Nephron (organoid): Measurements from ENCODE around the gene BSG.
A peak's percentile ranks its signal among the peaks of the same experiment; 100 is the strongest.

Experiments used
- H3K27ac Mint-ChIP-seq, 3 experiments: 2 replicates each; pipeline ENCODE4 v1.8.0; 2020; ENCODE audit warnings: mixed read lengths in 3 of 3, mild to moderate bottlenecking in 2 of 3, moderate library complexity in 1 of 3
- H3K27me3 Mint-ChIP-seq: 2 replicates; pipeline ENCODE4 v1.8.0; 2021; ENCODE audit warnings: low read depth, mild to moderate bottlenecking, moderate library complexity, mixed read lengths
- H3K36me3 Mint-ChIP-seq: 2 replicates; pipeline ENCODE4 v1.8.0; 2020; ENCODE audit warnings: low read depth, mixed read lengths
- H3K4me1 Mint-ChIP-seq: 2 replicates; pipeline ENCODE4 v1.8.0; 2020; ENCODE audit warnings: mixed read lengths
- H3K4me3 Mint-ChIP-seq, 3 experiments: 2 replicates each; pipeline ENCODE4 v1.8.0; 2020; ENCODE audit warnings: mild to moderate bottlenecking in 3 of 3, mixed read lengths in 3 of 3, moderate library complexity in 2 of 3
- H3K9me3 Mint-ChIP-seq: 2 replicates; pipeline ENCODE4 v1.8.0; 2020; ENCODE audit warnings: mixed read lengths
- TF ChIP-seq, protein P1 (sequence below), 3 experiments: fragments of 200-600 bp; sonication (generic); IDR thresholded peaks; one replicate each; pipeline ENCODE4 v1.5.0; 2021; ENCODE audit warnings: antibody characterized with exemption in 3 of 3; ENCODE audit not compliant: unreplicated experiment in 3 of 3

The BSG gene

DNA sequence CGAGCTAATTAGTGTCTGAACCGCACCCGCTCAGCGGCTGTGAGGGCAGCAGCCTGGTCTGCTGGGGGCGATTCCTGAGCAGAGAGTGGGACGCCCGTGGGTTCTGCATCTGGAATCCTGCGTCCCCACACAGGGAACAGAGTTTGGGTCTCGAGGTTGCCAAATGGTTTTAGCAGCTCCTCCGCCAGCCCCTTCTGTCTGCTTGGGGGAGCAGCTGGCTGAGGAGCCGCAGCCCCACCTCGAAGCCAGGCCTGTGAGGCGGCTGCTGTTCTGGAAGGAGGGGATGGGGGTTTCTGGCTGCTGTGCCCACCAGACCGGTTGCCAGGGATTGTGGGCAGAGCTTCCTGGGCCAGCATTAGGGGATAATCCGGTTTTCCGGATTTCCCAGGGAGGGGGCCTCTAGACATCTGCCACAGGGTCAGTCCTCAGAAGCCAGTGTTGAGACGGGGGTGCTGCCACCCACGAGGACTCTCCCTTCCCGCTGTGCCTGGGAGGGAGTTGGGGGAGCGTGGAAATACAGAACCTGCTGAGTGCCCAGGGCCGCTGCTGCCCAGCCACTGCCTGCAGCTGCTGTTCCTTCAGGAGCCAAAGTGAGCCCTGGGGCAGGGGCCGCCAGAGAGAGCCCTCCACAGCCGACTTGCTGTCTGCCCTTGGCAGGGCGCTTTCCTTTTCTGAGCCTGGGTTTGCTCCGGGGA, 38.9 kb upstream of the BSG start:
- peak overlapping the region; percentile 85 to 99 (median 95) for H3K4me3 Mint-ChIP-seq
- H3K4me1 Mint-ChIP-seq, result peaks cover 9% of the 10 kb centered on the region
- H3K36me3 Mint-ChIP-seq, result peaks cover 9% of the 10 kb centered on the region
- no peaks in the 10 kb centered on the region for H3K27me3 Mint-ChIP-seq
- TF ChIP-seq, protein P1, sequence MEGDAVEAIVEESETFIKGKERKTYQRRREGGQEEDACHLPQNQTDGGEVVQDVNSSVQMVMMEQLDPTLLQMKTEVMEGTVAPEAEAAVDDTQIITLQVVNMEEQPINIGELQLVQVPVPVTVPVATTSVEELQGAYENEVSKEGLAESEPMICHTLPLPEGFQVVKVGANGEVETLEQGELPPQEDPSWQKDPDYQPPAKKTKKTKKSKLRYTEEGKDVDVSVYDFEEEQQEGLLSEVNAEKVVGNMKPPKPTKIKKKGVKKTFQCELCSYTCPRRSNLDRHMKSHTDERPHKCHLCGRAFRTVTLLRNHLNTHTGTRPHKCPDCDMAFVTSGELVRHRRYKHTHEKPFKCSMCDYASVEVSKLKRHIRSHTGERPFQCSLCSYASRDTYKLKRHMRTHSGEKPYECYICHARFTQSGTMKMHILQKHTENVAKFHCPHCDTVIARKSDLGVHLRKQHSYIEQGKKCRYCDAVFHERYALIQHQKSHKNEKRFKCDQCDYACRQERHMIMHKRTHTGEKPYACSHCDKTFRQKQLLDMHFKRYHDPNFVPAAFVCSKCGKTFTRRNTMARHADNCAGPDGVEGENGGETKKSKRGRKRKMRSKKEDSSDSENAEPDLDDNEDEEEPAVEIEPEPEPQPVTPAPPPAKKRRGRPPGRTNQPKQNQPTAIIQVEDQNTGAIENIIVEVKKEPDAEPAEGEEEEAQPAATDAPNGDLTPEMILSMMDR (IDR thresholded peaks at IDR 0.05; ENCODE audit: unreplicated experiment in 3 of 3), result no peak
- no peaks in the 10 kb centered on the region for H3K9me3 Mint-ChIP-seq
- peak overlapping the region; percentile 26 to 97 (median 95) for H3K27ac Mint-ChIP-seq

DNA sequence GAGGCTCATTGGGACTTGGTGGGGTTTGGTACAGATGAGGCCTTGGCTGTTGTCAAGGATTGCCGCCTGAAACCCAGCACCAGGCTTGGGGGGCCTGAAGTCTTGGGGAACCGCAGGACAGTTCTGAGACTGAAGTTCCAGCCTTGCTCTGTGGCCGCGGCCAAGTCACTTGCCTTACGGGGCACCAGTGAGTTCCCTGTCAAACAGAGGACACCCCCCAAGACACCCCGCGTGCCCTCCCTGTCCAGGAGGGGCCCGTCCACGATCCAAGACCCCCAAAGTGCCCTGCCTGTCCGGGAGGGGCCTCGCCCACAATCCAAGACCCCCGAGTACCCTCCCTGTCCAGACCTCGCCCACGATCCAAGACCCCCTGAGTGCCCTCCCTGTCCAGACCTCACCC, 38.3 kb upstream of the BSG start:
- Mint-ChIP-seq H3K27ac (no peak overlapping the region), H3K4me1 (peaks cover 9% of the 10 kb centered on the region), H3K9me3 (no peaks in the 10 kb centered on the region), H3K4me3 (peak overlapping the region; percentile 85 to 99 (median 95)), H3K27me3 (no peaks in the 10 kb centered on the region), H3K36me3 (peaks cover 15% of the 10 kb centered on the region)
- TF ChIP-seq, protein P1 (IDR thresholded peaks at IDR 0.05; ENCODE audit: unreplicated experiment in 3 of 3), result no peak

DNA sequence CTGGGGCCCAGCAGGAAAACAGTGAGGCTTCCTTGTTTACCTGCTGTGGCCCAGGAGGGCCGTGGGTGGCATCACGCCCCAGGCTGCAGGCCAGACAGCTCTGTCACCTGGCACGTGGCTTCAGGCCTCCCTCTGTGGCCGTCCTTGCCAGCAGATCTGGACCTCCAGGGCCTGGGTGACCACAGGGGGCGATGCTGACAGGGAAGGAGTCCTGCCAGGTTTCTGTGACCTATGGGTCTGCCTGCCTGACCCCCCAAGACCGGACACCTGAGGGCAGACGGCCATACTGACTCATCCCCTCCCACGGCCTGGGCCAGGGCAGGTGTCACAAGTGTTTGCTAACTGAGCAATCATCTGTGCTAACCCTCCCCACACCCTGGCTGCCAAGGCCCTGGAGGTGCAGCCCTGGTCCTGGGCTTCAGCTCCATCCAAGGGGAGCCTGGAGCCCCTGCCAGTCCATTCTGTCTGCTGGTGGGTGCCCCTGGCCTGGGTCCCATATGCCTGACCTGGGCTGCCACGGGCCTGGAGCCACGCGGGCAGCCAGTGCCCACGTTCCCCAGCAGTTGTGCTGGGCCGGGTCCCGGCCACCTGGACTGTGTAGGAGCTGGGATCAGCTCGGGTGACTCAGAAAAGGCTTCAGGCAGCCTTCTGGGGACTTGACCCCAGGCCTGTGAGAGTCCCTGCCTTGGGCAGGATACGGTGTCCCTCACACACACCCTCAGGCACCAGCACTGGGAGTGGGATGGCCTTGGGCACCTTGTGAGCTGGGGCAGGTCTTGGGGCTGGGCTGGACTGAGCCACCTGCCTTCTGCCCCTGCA, 37.2 kb upstream of the BSG start:
- Mint-ChIP-seq H3K27ac (no peak overlapping the region), H3K4me1 (peaks cover 9% of the 10 kb centered on the region), H3K27me3 (no peaks in the 10 kb centered on the region), H3K4me3 (peak overlapping the region; percentile 51 to 75 (median 52)), H3K36me3 (peaks cover 15% of the 10 kb centered on the region), H3K9me3 (no peaks in the 10 kb centered on the region)
- TF ChIP-seq, protein P1 (IDR thresholded peaks at IDR 0.05; ENCODE audit: unreplicated experiment in 3 of 3), result no peak

DNA sequence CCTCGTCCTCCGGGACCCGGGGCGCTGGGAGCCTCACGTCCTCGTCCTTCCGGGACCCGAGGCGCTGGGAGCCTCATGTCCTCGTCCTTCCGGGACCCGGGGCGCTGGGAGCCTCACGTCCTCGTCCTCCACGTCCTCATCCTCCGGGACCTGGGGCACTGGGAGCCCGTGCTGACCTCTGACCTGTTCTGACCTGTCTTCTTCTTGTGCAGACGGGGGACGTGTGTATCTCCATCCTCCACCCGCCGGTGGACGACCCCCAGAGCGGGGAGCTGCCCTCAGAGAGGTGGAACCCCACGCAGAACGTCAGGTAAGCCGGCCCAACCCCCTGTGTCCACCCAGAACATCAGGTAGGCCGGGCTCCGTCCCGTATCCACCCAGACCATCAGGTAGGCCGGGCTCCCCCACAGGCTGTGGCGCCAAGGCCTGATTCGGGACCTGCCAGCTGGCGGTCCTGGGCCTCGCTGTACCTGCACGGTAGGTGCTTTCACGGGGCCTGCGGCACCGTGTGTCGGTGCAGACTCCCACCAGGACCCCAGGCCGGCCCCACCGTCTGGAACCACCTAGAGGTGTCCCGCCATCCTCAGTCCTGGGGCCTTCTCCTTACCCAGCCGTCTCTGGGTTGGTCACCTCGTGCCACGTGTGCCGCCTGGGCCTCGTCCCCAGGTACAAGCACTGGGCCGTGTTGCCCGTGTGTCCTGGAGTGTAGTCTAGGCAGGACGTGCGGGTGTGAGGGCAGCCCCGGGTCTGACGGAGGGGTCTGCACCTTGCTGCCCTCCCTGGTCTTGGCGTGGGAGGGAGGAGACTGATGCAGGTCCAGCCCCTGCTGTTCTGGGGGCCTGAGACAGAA, 36.1 kb upstream of the BSG start:
- TF ChIP-seq, protein P1 (IDR thresholded peaks at IDR 0.05; ENCODE audit: unreplicated experiment in 3 of 3), result no peak
- no peaks in the 10 kb centered on the region for H3K9me3 Mint-ChIP-seq
- no peak overlapping the region for H3K27ac Mint-ChIP-seq
- H3K4me3 Mint-ChIP-seq, result peak overlapping the region in 2 of 3 experiments; percentile 19 to 38
- no peaks in the 10 kb centered on the region for H3K27me3 Mint-ChIP-seq
- peaks cover 15% of the 10 kb centered on the region for H3K36me3 Mint-ChIP-seq
- H3K4me1 Mint-ChIP-seq, result peaks cover 9% of the 10 kb centered on the region

DNA sequence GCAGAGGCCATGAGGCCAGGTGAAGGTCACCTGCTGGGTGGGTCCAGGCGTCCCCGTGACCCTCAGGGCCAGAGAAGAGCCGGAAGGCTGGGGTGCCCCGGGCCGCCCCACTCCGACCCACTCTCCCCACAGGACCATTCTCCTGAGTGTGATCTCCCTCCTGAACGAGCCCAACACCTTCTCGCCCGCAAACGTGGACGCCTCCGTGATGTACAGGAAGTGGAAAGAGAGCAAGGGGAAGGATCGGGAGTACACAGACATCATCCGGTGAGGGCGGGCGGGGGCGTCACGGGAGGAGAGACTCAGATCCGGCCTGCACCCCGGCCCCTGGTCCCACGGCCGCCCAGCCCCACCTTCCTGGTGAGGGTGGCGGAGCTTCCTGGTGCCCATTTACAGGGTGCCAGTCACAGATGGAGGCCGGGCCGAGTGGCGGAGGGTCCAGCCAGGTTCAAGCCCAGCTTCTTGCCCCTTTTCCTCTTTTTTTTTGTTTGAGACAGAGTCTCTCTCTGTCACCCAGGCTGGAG, 35.5 kb upstream of the BSG start:
- no peaks in the 10 kb centered on the region for H3K27me3 Mint-ChIP-seq
- no peaks in the 10 kb centered on the region for H3K9me3 Mint-ChIP-seq
- TF ChIP-seq, protein P1 (IDR thresholded peaks at IDR 0.05; ENCODE audit: unreplicated experiment in 3 of 3), result no peak
- no peak overlapping the region for H3K4me3 Mint-ChIP-seq
- H3K36me3 Mint-ChIP-seq, result peaks cover 15% of the 10 kb centered on the region
- peaks cover 9% of the 10 kb centered on the region for H3K4me1 Mint-ChIP-seq
- no peak overlapping the region for H3K27ac Mint-ChIP-seq
